HCT116 (cell line): Measurements from ENCODE around the gene CDKN1C. TPM values are rescaled to one million over a fixed set of nuclear protein-coding genes. Genes with fewer than 3 reads are reported as not detected.

ENCODE experiments used
- ATAC-seq: fragments of 200-7000 bp; cut with Tn5 transposase; 2 replicates; pipeline ENCODE4 v1.9.1; 2020; ENCODE audit warnings: mild to moderate bottlenecking, moderate library complexity
- BruUV-seq: library from RNA; stranded (reverse); fragments of 400-500 nt; replicated peaks from 2 replicates; lab custom pipeline; 2021; lab: Mats Ljungman, UMichigan
- CTCF ChIA-PET: fragments of 300-600 bp; sonication (Branson Sonifier 250); formaldehyde crosslinking; loops from one replicate; lab custom pipeline; 2021; ENCODE audit warnings: antibody characterized with exemption; lab: Charles Lee
- POLR2A ChIA-PET: fragments of 300-600, 350-600 bp; sonication (Branson Sonifier 250); formaldehyde crosslinking; loops from one replicate; lab custom pipeline; 2021; ENCODE audit warnings: antibody characterized with exemption; lab: Charles Lee
- RAD21 ChIA-PET, 2 experiments: fragments of 300-600 bp; sonication (Branson Sonifier 250); formaldehyde crosslinking; loops; one replicate each; lab custom pipeline; 2023; ENCODE audit warnings: low total read pairs in 2 of 2; ENCODE audit not compliant: uncharacterized antibody in 2 of 2, unreplicated experiment in 2 of 2, low non-redundant PET in 1 of 2; lab: Charles Lee
- DNase-seq: peaks from one replicate; pipeline ENCODE4 v3.0.0-alpha.2; 2010; ENCODE audit warnings: low read depth, low spot score
- H2AFZ ChIP-seq: fragments of 200-600 bp; shearing (Covaris generic), sonication (generic); 2 replicates; pipeline ENCODE4 v1.6.1; 2017; ENCODE audit warnings: low read depth, mixed run types, mixed read lengths, antibody characterized with exemption, low read length; ENCODE audit not compliant: poor library complexity, severe bottlenecking
- H3K27ac ChIP-seq: 2 replicates; pipeline ENCODE4 v1.5.1; 2012; ENCODE audit warnings: low read depth, low read length
- H3K27me3 ChIP-seq: fragments of 200-600 bp; sonication (generic); 2 replicates; pipeline ENCODE4 v1.6.1; 2016; ENCODE audit warnings: mixed run types, low read length, mixed read lengths; ENCODE audit not compliant: insufficient read depth
- H3K36me3 ChIP-seq, 2 experiments: fragments of 200-500 bp in 1 of 2; fragments of 200-600 bp in 1 of 2; sonication (Bioruptor generic) in 1 of 2; sonication (generic) in 1 of 2; 2 replicates each; pipeline versions ENCODE4 v1.5.1 to v1.6.1; 2014 to 2016; ENCODE audit warnings: low read length in 2 of 2, inconsistent platforms in 1 of 2, mixed read lengths in 1 of 2, mixed run types in 1 of 2; ENCODE audit not compliant: insufficient read depth in 2 of 2, control insufficient read depth in 1 of 2
- H3K4me1 ChIP-seq, 2 experiments: fragments of 200-600 bp in 1 of 2; sonication (generic) in 1 of 2; 2 replicates each; pipeline versions ENCODE4 v1.5.1 to v1.6.1; 2012 to 2017; ENCODE audit warnings: low read length in 2 of 2, inconsistent platforms in 1 of 2, mild to moderate bottlenecking in 1 of 2, mixed read lengths in 1 of 2, mixed run types in 1 of 2, moderate library complexity in 1 of 2; ENCODE audit not compliant: insufficient read depth in 2 of 2, control insufficient read depth in 1 of 2
- H3K4me2 ChIP-seq: fragments of 200-600 bp; sonication (generic); 2 replicates; pipeline ENCODE4 v1.6.1; 2017; ENCODE audit warnings: mixed run types, low read length, mixed read lengths
- H3K4me3 ChIP-seq, 2 experiments: fragments of 200-600 bp in 1 of 2; sonication (generic) in 1 of 2; replicated peaks in 1 of 2; 2 replicates each; pipeline ENCODE4 v1.5.1; 2011 to 2016; ENCODE audit warnings: low read length in 2 of 2, control low read depth in 1 of 2, low read depth in 1 of 2, mild to moderate bottlenecking in 1 of 2, mixed read lengths in 1 of 2, mixed run types in 1 of 2
- H3K79me2 ChIP-seq: fragments of 200-600 bp; sonication (generic); 2 replicates; pipeline ENCODE4 v1.6.1; 2017; ENCODE audit warnings: mild to moderate bottlenecking, mixed run types, low read length, moderate library complexity, mixed read lengths; ENCODE audit not compliant: insufficient read depth
- H3K9ac ChIP-seq: fragments of 200-600 bp; sonication (generic); 2 replicates; pipeline ENCODE4 v1.6.1; 2016; ENCODE audit warnings: low read length, mixed read lengths
- H3K9me2 ChIP-seq: fragments of 200-600 bp; sonication (generic), shearing (Covaris generic); 2 replicates; pipeline ENCODE4 v1.6.1; 2017; ENCODE audit warnings: mixed run types, mild to moderate bottlenecking, moderate library complexity; ENCODE audit not compliant: insufficient read depth
- H3K9me3 ChIP-seq, 2 experiments: fragments of 200-500 bp in 1 of 2; fragments of 200-600 bp in 1 of 2; sonication (Bioruptor generic) in 1 of 2; sonication (generic) in 1 of 2; 2 replicates each; pipeline ENCODE4 v1.6.1; 2014 to 2017; ENCODE audit warnings: low read length in 2 of 2, mixed read lengths in 2 of 2, inconsistent platforms in 1 of 2, low read depth in 1 of 2, mild to moderate bottlenecking in 1 of 2, mixed run types in 1 of 2, moderate library complexity in 1 of 2; ENCODE audit not compliant: control insufficient read depth in 1 of 2, insufficient read depth in 1 of 2
- H4K20me1 ChIP-seq: fragments of 200-600 bp; sonication (generic), shearing (Covaris generic); 2 replicates; pipeline ENCODE4 v1.6.1; 2017; ENCODE audit warnings: mixed run types, mild to moderate bottlenecking, moderate library complexity; ENCODE audit not compliant: insufficient read depth
- CBX3 ChIP-seq: IDR thresholded peaks from 2 replicates; pipeline ENCODE4 v1.6.1; 2012; ENCODE audit warnings: low read depth
- EZH2phosphoT487 ChIP-seq: fragments of 200-600 bp; IDR thresholded peaks from 2 replicates; pipeline ENCODE4 v1.6.1; 2018; ENCODE audit warnings: antibody characterized with exemption, borderline replicate concordance
- JUND ChIP-seq: IDR thresholded peaks from 2 replicates; pipeline ENCODE4 v1.6.1; 2012
- POLR2A ChIP-seq: IDR thresholded peaks from 2 replicates; pipeline ENCODE4 v1.7.0; 2011; ENCODE audit warnings: borderline replicate concordance; ENCODE audit not compliant: insufficient read depth, insufficient read length; ENCODE audit errors: extremely low read depth
- SIN3A ChIP-seq: IDR thresholded peaks from 2 replicates; pipeline ENCODE4 v1.6.1; 2012; ENCODE audit warnings: low read depth
- SRF ChIP-seq: IDR thresholded peaks from 2 replicates; pipeline ENCODE4 v1.6.1; 2012; ENCODE audit warnings: low read depth
- TCF7L2 ChIP-seq: IDR thresholded peaks from 2 replicates; pipeline ENCODE4 v1.7.0; 2011; ENCODE audit warnings: borderline replicate concordance, inconsistent platforms; ENCODE audit not compliant: insufficient read depth, insufficient read length; ENCODE audit errors: extremely low read depth
- ZFX ChIP-seq: fragments of 450-650 bp; IDR thresholded peaks from 2 replicates; pipeline ENCODE4 v1.6.1; 2017
- intact Hi-C: fragments of 100-400 bp; cut with micrococcal nuclease; formaldehyde crosslinking; loops from 2 replicates; pipeline ENCODE4 v1.10.0; 2022
- total RNA-seq: library from RNA; stranded (reverse); gene quantifications from one replicate; pipeline ENCODE4 v1.2.1, GENCODE V29; 2021; ENCODE audit not compliant: unreplicated experiment
- TF ChIP-seq, protein P1 (sequence below), 3 experiments: fragments of 200-600 bp in 1 of 3; sonication (generic) in 1 of 3; IDR thresholded peaks in 2 of 3; conservative IDR thresholded peaks in 1 of 3; 2 replicates each; pipeline ENCODE4 v1.5.1; 2012 to 2017; ENCODE audit warnings: low read depth in 2 of 3, low read length in 2 of 3, antibody characterized with exemption in 1 of 3, borderline replicate concordance in 1 of 3, control low read depth in 1 of 3, mild to moderate bottlenecking in 1 of 3, mixed read lengths in 1 of 3, mixed run types in 1 of 3, moderate library complexity in 1 of 3; ENCODE audit not compliant: insufficient read depth in 1 of 3

CDKN1C gene
- total RNA-seq, 1 experiment from 2014 or later: 24.0 TPM

- no peak for TF ChIP-seq EZH2phosphoT487
- TF ChIP-seq TCF7L2: no peak
- TF ChIP-seq, all 23 proteins: peak for 0
Measured at GRCh38 chr11:2915473-2915872, 29.9 kb upstream of the CDKN1C start (continued).

- TF ChIP-seq ZFX: no peak
- no peak for TF ChIP-seq CBX3
- TF ChIP-seq SRF: no peak
- intact Hi-C loops: no loop called here
- H3K4me3 ChIP-seq: no peak overlapping the region
- ChIA-PET RAD21 (no interaction called here), POLR2A (interaction anchor here (3.6 kb wide), 1 partner anchor 15 kb away, joined by 44 read pairs; the partner anchor contains the start of gene PHLDA2), CTCF (interaction anchor here (1.2 kb wide), 1 partner anchor 23 kb away, joined by 3 read pairs; no protein-coding TSS in a partner anchor)
- H3K27me3 ChIP-seq: no peaks in the 10 kb centered on the region
- no peak overlapping the region for H2AFZ ChIP-seq
- peaks cover 49 to 53% of the 10 kb centered on the region in 2 experiments for H3K4me1 ChIP-seq
- H3K79me2 ChIP-seq: no peaks in the 10 kb centered on the region
- ATAC-seq (no peak), DNase-seq (no peak)
- H3K9me3 ChIP-seq: no peaks in the 10 kb centered on the region
- no peaks in the 10 kb centered on the region for H3K9me2 ChIP-seq
- no peaks in the 10 kb centered on the region for H4K20me1 ChIP-seq
- no TSS peak for BruUV-seq
- H3K36me3 ChIP-seq: no peaks in the 10 kb centered on the region
- H3K9ac ChIP-seq: no peak overlapping the region; the same call in 1 of the 2 replicates
- H3K27ac ChIP-seq: peak overlapping the region; percentile 97; the same call in 1 of the 2 replicates
- peak overlapping the region; percentile 93; the same call in 1 of the 2 replicates for H3K4me2 ChIP-seq
Measured at GRCh38 chr11:2914455-2915195, 29.1 kb upstream of the CDKN1C start.

- H3K4me2 ChIP-seq: peak overlapping the region; percentile 93
- no peaks in the 10 kb centered on the region for H3K27me3 ChIP-seq
Measured at GRCh38 chr11:2913776-2914175, 28.2 kb upstream of the CDKN1C start.

More at GRCh38 chr11:2913776-2914175, 28.2 kb upstream of the CDKN1C start:
- ATAC-seq (no peak), DNase-seq (no peak)
- BruUV-seq: no TSS peak
- H3K9me2 ChIP-seq: no peaks in the 10 kb centered on the region
- intact Hi-C loops: no loop called here
- H3K36me3 ChIP-seq: no peaks in the 10 kb centered on the region
- RAD21 ChIA-PET: no interaction called here
- H3K79me2 ChIP-seq: no peaks in the 10 kb centered on the region
- TF ChIP-seq TCF7L2 (no peak), SIN3A (no peak), POLR2A (no peak), JUND (no peak), ZFX (no peak), EZH2phosphoT487 (no peak), CBX3 (no peak)
- TF ChIP-seq, protein P1, sequence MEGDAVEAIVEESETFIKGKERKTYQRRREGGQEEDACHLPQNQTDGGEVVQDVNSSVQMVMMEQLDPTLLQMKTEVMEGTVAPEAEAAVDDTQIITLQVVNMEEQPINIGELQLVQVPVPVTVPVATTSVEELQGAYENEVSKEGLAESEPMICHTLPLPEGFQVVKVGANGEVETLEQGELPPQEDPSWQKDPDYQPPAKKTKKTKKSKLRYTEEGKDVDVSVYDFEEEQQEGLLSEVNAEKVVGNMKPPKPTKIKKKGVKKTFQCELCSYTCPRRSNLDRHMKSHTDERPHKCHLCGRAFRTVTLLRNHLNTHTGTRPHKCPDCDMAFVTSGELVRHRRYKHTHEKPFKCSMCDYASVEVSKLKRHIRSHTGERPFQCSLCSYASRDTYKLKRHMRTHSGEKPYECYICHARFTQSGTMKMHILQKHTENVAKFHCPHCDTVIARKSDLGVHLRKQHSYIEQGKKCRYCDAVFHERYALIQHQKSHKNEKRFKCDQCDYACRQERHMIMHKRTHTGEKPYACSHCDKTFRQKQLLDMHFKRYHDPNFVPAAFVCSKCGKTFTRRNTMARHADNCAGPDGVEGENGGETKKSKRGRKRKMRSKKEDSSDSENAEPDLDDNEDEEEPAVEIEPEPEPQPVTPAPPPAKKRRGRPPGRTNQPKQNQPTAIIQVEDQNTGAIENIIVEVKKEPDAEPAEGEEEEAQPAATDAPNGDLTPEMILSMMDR (IDR thresholded peaks at IDR 0.05 in 2 of 3, conservative IDR thresholded peaks at IDR 0.05 in 1 of 3; ENCODE audit: borderline replicate concordance in 1 of 3, insufficient read depth in 1 of 3, low read depth in 2 of 3, low read length in 2 of 3): no peak
- peak overlapping the region; percentile 65 for H3K9ac ChIP-seq
- POLR2A ChIA-PET: interaction anchor here (3.0 to 3.6 kb wide), 2 partner anchors 12 to 16 kb away, joined by 13 to 44 read pairs; partner anchors contain the start of gene PHLDA2
- H3K27ac ChIP-seq: peak overlapping the region; percentile 97
- H4K20me1 ChIP-seq: no peaks in the 10 kb centered on the region
- CTCF ChIA-PET: interaction anchor here (0.8 kb wide), 1 partner anchor 23 kb away, joined by 3 read pairs; no protein-coding TSS in a partner anchor
- no peak overlapping the region for H2AFZ ChIP-seq
- peaks cover 49 to 55% of the 10 kb centered on the region in 2 experiments for H3K4me1 ChIP-seq
- H3K9me3 ChIP-seq: no peaks in the 10 kb centered on the region
- H3K4me3 ChIP-seq: peak overlapping the region in 1 of 2 experiments; percentile 54; a peak in 1 of 4 replicates
